ENCODE data around the gene RTBDN. TPM values are rescaled to one million over a fixed set of nuclear protein-coding genes. Genes with fewer than 3 reads are reported as not detected.

RTBDN gene
- total RNA-seq, 1 donor from 2014 or later: not detected

- Mint-ChIP-seq H3K9me3 (no peaks in the 10 kb centered on the region), H3K27ac (peak overlapping the region; percentile 85), H3K36me3 (no peaks in the 10 kb centered on the region), H3K4me1 (peaks cover 27% of the 10 kb centered on the region), H3K4me3 (peak overlapping the region; percentile 63), H3K27me3 (ENCODE audit: low read depth) (no peaks in the 10 kb centered on the region)
- DNase-seq (ENCODE audit: low spot score in 2 of 2, unreplicated experiment in 2 of 2): no peak
- no peak for TF ChIP-seq CTCF (IDR thresholded peaks at IDR 0.05; ENCODE audit: unreplicated experiment)
These were observed 51.0 kb downstream of the RTBDN start for GRCh38 chr19:12783291-12783848.

GRCh38 chr19:12782424-12783290 lies 51.7 kb downstream of the RTBDN start:
- H3K36me3 Mint-ChIP-seq: no peaks in the 10 kb centered on the region
- no peak for TF ChIP-seq CTCF (IDR thresholded peaks at IDR 0.05; ENCODE audit: unreplicated experiment)
- H3K27me3 Mint-ChIP-seq (ENCODE audit: low read depth): no peaks in the 10 kb centered on the region
- peaks cover 24% of the 10 kb centered on the region for H3K4me1 Mint-ChIP-seq
- peak overlapping the region; percentile 97 for H3K27ac Mint-ChIP-seq
- peak; percentile 65 to 76 for DNase-seq (ENCODE audit: low spot score in 2 of 2, unreplicated experiment in 2 of 2)
- H3K9me3 Mint-ChIP-seq: no peaks in the 10 kb centered on the region
- H3K4me3 Mint-ChIP-seq: peak overlapping the region; percentile 78

- Mint-ChIP-seq H3K9me3 (no peaks in the 10 kb centered on the region), H3K4me1 (peaks cover 28% of the 10 kb centered on the region), H3K27me3 (ENCODE audit: low read depth) (no peaks in the 10 kb centered on the region), H3K27ac (peak overlapping the region; percentile 97), H3K4me3 (peak overlapping the region; percentile 78), H3K36me3 (no peaks in the 10 kb centered on the region)
- no peak for DNase-seq (ENCODE audit: low spot score in 2 of 2, unreplicated experiment in 2 of 2)
- no peak for TF ChIP-seq CTCF (IDR thresholded peaks at IDR 0.05; ENCODE audit: unreplicated experiment)
These were observed 52.3 kb downstream of the RTBDN start for GRCh38 chr19:12782174-12782423.

GRCh38 chr19:12779162-12779993 lies 55.0 kb downstream of the RTBDN start:
- no peak for TF ChIP-seq CTCF (IDR thresholded peaks at IDR 0.05; ENCODE audit: unreplicated experiment)
- H3K27ac Mint-ChIP-seq: peak overlapping the region; percentile 96
- peak in 1 of 2 experiments; percentile 55 for DNase-seq (ENCODE audit: low spot score in 2 of 2, unreplicated experiment in 2 of 2)
- peak overlapping the region; percentile 73 for H3K4me3 Mint-ChIP-seq
- H3K27me3 Mint-ChIP-seq (ENCODE audit: low read depth): no peaks in the 10 kb centered on the region
- peaks cover 32% of the 10 kb centered on the region for H3K4me1 Mint-ChIP-seq
- no peaks in the 10 kb centered on the region for H3K36me3 Mint-ChIP-seq
- no peaks in the 10 kb centered on the region for H3K9me3 Mint-ChIP-seq

- no peak for TF ChIP-seq CTCF (IDR thresholded peaks at IDR 0.05; ENCODE audit: unreplicated experiment)
- DNase-seq (ENCODE audit: low spot score in 2 of 2, unreplicated experiment in 2 of 2): no peak
- peak overlapping the region; percentile 96 for H3K27ac Mint-ChIP-seq
- H3K4me3 Mint-ChIP-seq: peak overlapping the region; percentile 73
- H3K36me3 Mint-ChIP-seq: no peaks in the 10 kb centered on the region
- H3K4me1 Mint-ChIP-seq: peaks cover 32% of the 10 kb centered on the region
- no peaks in the 10 kb centered on the region for H3K27me3 Mint-ChIP-seq (ENCODE audit: low read depth)
- H3K9me3 Mint-ChIP-seq: no peaks in the 10 kb centered on the region
These were observed 55.5 kb downstream of the RTBDN start for GRCh38 chr19:12778905-12779161.
